Thyroid gland (tissue), 4 donors: ENCODE results near the gene ABCB1.

ENCODE experiments used
- CTCF ChIP-seq, 6 experiments: fragments of 200-600 bp in 3 of 6; fragments of 450-650 bp in 3 of 6; sonication (generic) in 3 of 6; IDR thresholded peaks; one replicate each; pipeline ENCODE4 v1.5.1; 2016 to 2019; ENCODE audit warnings: antibody characterized with exemption in 6 of 6, mild to moderate bottlenecking in 2 of 6, inconsistent platforms in 1 of 6, moderate library complexity in 1 of 6
- POLR2A ChIP-seq, 2 donors: fragments of 450-650 bp; IDR thresholded peaks; one replicate each; pipeline ENCODE4 v1.6.1; 2017; ENCODE audit warnings: antibody characterized with exemption in 2 of 2, mild to moderate bottlenecking in 2 of 2, moderate library complexity in 1 of 2

DNA sequence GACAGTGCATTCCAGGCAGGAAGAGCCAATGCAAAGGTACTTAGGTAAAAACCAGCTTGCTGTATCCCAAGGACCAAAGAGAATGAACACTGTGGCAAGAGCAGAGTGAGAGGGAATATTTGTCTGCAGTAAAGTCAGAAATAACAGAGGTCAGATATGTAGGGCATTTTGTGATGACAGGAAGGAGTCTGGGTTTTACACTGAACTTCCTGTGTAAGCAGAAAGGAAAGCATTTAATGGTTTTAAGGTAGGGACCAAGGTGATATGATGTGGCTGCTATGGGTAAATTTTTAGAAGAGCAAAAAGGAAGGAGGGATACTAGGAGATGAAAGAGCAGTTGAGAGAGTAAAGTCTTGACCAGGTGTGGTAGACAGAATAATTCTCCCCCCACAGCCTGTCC, 10.1 kb downstream of the ABCB1 start:
- no peak for TF ChIP-seq CTCF (IDR thresholded peaks at IDR 0.05)
- TF ChIP-seq POLR2A (IDR thresholded peaks at IDR 0.05): no peak
